T1000 (cell line): ENCODE data around the gene RIOK3.

Source experiments
- DNase-seq: peaks from one replicate; lab custom pipeline; 2025; ENCODE audit warnings: mixed read lengths; lab: John Stamatoyannopoulos, UW

Gene RIOK3

DNA sequence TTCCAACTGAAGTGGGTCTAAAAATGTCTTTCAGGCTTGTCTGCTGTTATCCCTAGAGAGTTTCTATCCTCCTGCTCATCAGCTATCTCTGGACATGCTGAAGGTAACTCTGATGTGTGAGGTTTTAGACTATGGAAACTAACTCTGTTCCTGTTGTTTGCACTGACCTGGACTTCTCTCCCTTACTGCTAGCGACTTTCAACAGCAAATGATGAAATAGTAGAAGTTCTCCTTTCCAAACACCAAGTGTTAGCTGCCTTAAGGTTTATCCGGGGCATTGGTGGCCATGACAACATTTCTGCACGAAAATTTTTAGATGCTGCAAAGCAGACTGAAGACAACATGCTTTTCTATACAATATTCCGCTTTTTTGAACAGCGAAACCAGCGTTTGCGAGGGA, 77.1 kb downstream of the RIOK3 start:
- no peak for DNase-seq

GRCh38 chr18:23531912-23532311, 78.8 kb downstream of the RIOK3 start:
- DNase-seq: no peak
